SU-DHL-6 (cell line): Measurements from ENCODE around the gene CALN1.

Experiments
- CTCF ChIP-seq: fragments of 200-600 bp; sonication (generic); IDR thresholded peaks from one replicate; pipeline ENCODE4 v1.5.1; 2017; ENCODE audit warnings: antibody characterized with exemption, mild to moderate bottlenecking, low read length, moderate library complexity; ENCODE audit not compliant: insufficient read depth, poor library complexity, severe bottlenecking
- EZH2phosphoT487 ChIP-seq: fragments of 200-600 bp; sonication (generic), shearing (Covaris generic); conservative IDR thresholded peaks from 2 replicates; pipeline ENCODE4 v1.6.1; 2018; ENCODE audit warnings: mild to moderate bottlenecking, antibody characterized with exemption, low read length, moderate library complexity, mixed read lengths

- TF ChIP-seq EZH2phosphoT487 (no peak), CTCF (no peak)
These were observed 102.7 kb downstream of the CALN1 start for GRCh38 chr7:72309476-72309875.
